ENCODE measurements around the gene TRIM56.
"Not testable (repeated sequence)": the region's sequence is repeated elsewhere in the genome, so short reads cannot be mapped to it uniquely, and the experiment has no call there.

TRIM56 gene

GRCh38 chr7:101102026-101102425, 16.7 kb downstream of the TRIM56 start:
- Histone ChIP-seq H3K27ac (no peak overlapping the region), H3K9me3 (ENCODE audit: severe bottlenecking) (no peaks in the 10 kb centered on the region), H3K36me3 (no peaks in the 10 kb centered on the region), H3K4me3 (ENCODE audit: low read depth, low read length) (no peak overlapping the region), H3K27me3 (ENCODE audit: insufficient read depth, low read depth, severe bottlenecking) (peaks cover 100% of the 10 kb centered on the region)
- no peak for DNase-seq
- TF ChIP-seq CTCF (IDR thresholded peaks at IDR 0.05; ENCODE audit: low read depth, low read length) = no peak

GRCh38 chr7:101103701-101104100, 18.4 kb downstream of the TRIM56 start:
- H3K9me3 ChIP-seq (ENCODE audit: severe bottlenecking); H3K27ac ChIP-seq; H3K4me3 ChIP-seq (ENCODE audit: low read depth, low read length); DNase-seq; H3K36me3 ChIP-seq: not testable (repeated sequence)
- peaks cover 99% of the 10 kb centered on the region for H3K27me3 ChIP-seq (ENCODE audit: insufficient read depth, low read depth, severe bottlenecking)

GRCh38 chr7:101104193-101104713, 19.0 kb downstream of the TRIM56 start:
- Histone ChIP-seq H3K36me3 (no peaks in the 10 kb centered on the region), H3K27me3 (ENCODE audit: insufficient read depth, low read depth, severe bottlenecking) (peaks cover 99% of the 10 kb centered on the region), H3K4me3 (ENCODE audit: low read depth, low read length) (no peak overlapping the region), H3K27ac (no peak overlapping the region), H3K9me3 (ENCODE audit: severe bottlenecking) (no peaks in the 10 kb centered on the region)
- no peak for TF ChIP-seq CTCF (IDR thresholded peaks at IDR 0.05; ENCODE audit: low read depth, low read length)
- DNase-seq = no peak

GRCh38 chr7:101104799-101105198, 19.5 kb downstream of the TRIM56 start:
- TF ChIP-seq CTCF (IDR thresholded peaks at IDR 0.05; ENCODE audit: low read depth, low read length) = no peak
- H3K27ac ChIP-seq = no peak overlapping the region
- no peak for DNase-seq

GRCh38 chr7:101105248-101105647, 20.0 kb downstream of the TRIM56 start:
- not testable (repeated sequence) for H3K27ac ChIP-seq

More at GRCh38 chr7:101104799-101105198, 19.5 kb downstream of the TRIM56 start:
- H3K4me3 ChIP-seq (ENCODE audit: low read depth, low read length) = no peak overlapping the region
- no peaks in the 10 kb centered on the region for H3K36me3 ChIP-seq
- H3K9me3 ChIP-seq (ENCODE audit: severe bottlenecking) = no peaks in the 10 kb centered on the region
- H3K27me3 ChIP-seq (ENCODE audit: insufficient read depth, low read depth, severe bottlenecking) = peaks cover 99% of the 10 kb centered on the region

GRCh38 chr7:101106386-101106785, 21.1 kb downstream of the TRIM56 start:
- Histone ChIP-seq H3K9me3 (ENCODE audit: severe bottlenecking) (peaks cover 4% of the 10 kb centered on the region), H3K27ac (no peak overlapping the region), H3K27me3 (ENCODE audit: insufficient read depth, low read depth, severe bottlenecking) (peaks cover 99% of the 10 kb centered on the region), H3K4me3 (ENCODE audit: low read depth, low read length) (no peak overlapping the region), H3K36me3 (no peaks in the 10 kb centered on the region)
- no peak for DNase-seq
- no peak for TF ChIP-seq CTCF (IDR thresholded peaks at IDR 0.05; ENCODE audit: low read depth, low read length)

More at GRCh38 chr7:101105248-101105647, 20.0 kb downstream of the TRIM56 start:
- DNase-seq; H3K4me3 ChIP-seq (ENCODE audit: low read depth, low read length); H3K36me3 ChIP-seq; H3K9me3 ChIP-seq (ENCODE audit: severe bottlenecking): not testable (repeated sequence)
- peaks cover 99% of the 10 kb centered on the region for H3K27me3 ChIP-seq (ENCODE audit: insufficient read depth, low read depth, severe bottlenecking)

- no peak for DNase-seq
- no peak for TF ChIP-seq CTCF (IDR thresholded peaks at IDR 0.05; ENCODE audit: low read depth, low read length)
- no peaks in the 10 kb centered on the region for H3K36me3 ChIP-seq
- H3K27me3 ChIP-seq (ENCODE audit: insufficient read depth, low read depth, severe bottlenecking) = peaks cover 98% of the 10 kb centered on the region
- H3K4me3 ChIP-seq (ENCODE audit: low read depth, low read length) = no peak overlapping the region
- no peak overlapping the region for H3K27ac ChIP-seq
- peaks cover 4% of the 10 kb centered on the region for H3K9me3 ChIP-seq (ENCODE audit: severe bottlenecking)
These were observed 23.1 kb downstream of the TRIM56 start for GRCh38 chr7:101108330-101108857.
